Activated CD4-positive, alpha-beta T cell treated with anti-CD3 and anti-CD28 coated beads, Interleukin-2, amount 50 U/mL, for 48 hours (primary cell): ENCODE data around the gene GALM.
"Not testable (repeated sequence)": the region's sequence is repeated elsewhere in the genome, so short reads cannot be mapped to it uniquely, and the experiment has no call there.

Experiments used
- DNase-seq, 2 experiments: peaks; one replicate each; pipeline ENCODE4 v3.0.0-alpha.2; 2020

The GALM gene

DNA sequence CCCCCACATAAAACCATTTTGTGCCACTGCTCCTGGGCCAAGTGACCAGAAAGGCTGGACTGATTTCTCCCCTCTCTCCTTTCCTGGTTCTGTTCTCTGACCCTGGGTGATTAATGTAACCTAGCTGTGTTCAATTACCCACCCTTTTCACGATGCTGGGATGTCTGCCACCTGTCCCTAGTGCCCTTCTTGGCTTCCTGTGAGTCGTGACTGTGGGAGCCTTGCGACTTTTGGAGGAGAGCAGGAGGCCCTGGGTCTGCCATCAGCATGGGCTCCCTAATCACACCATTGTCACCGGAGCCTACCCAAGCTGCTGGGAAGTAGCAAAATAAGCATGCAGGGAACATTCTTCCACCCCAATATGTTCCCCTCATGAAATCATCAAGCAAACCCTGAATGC, 47.0 kb downstream of the GALM start:
- DNase-seq: no peak

- no peak for DNase-seq
Measured at GRCh38 chr2:38713338-38713737, 47.4 kb downstream of the GALM start.

- not testable (repeated sequence) for DNase-seq
Measured at GRCh38 chr2:38714941-38715340, 49.0 kb downstream of the GALM start.

DNA sequence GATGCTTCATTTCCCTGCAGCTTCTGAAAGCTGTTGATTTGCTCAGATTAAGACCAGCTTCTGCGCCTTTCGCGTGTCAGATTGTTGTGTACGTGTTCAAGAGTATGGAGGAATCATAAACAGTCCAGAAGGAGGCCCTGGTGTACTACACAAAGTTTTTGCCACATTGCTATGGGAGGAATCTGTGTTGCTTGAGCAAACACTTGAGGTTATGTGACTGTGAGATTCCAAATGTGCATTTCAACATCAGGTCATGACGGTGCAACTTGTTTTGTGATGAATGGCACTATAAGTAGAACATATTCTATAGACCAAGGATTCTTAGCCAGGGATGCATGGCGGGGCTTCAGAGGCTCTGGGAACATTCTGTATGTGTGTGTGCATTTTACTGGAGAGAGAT, 50.3 kb downstream of the GALM start:
- no peak for DNase-seq

DNA sequence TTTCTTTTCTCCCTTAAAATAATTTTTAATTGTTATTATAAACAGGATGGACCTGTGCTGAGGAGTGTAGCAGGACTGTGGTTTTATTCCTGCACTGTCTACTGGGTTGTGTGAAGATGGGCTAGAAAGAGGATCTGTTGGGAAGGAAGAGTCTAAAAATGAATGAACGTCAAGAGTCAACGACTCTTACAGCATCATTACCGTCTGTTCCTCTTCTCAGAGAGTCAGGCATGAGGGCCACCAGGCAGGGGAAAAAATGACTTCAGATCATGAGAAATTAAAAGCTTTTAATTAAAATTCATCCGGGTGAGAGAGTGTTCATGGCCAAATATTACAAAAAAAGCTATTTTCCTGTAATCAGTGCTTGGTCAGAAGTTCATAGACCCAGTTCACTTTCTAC, 52.7 kb downstream of the GALM start:
- DNase-seq: no peak

DNA sequence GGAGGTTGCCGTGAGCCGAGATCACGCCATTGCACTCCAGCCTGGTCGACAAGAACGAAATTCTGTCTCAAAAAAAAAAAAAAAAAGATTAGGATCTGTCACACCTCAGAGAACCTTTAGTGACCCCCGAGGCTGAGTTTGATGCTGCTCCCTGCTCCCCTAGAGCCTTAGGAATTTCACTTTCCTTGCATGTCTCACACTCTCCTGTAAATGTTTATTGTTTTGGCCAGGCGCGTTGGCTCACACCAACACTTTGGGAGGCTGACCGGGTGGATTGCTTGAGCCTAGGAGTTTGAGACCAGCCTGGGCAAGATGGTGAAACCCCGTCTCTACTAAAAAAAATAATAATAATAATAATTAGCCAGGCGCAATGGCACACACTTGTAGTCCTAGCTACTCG, 53.8 kb downstream of the GALM start:
- DNase-seq: no peak

DNA sequence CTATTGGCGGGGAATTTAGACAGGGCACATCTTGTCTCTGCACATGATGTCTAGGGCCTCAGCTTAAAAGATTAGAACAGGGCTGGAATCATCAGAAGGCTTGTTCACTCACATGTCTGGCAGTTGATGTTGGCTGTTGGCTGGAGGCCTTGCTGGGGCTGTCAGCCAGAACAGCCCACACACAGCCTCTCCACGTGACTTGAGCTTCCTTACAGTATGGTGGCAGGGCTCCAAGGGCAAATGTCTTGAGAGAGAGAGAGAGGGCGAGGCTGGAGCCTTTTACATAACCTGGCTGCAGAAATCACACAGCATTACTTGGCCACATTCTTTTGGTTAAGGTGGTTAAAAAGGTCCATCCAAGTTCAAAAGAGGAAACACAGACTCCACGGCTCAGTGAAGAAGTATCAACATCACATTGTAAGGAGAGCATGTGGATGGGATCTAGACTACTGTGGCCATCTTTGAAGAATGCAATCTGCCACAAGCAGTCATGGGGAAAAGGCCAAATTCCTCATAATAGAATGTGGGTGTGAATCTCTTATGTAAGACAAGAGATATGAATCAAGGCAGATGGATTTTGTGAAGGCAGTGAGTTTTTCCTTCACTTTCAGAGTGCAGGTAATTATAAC, 54.8 kb downstream of the GALM start:
- peak in 1 of 2 experiments; percentile 32 for DNase-seq

DNA sequence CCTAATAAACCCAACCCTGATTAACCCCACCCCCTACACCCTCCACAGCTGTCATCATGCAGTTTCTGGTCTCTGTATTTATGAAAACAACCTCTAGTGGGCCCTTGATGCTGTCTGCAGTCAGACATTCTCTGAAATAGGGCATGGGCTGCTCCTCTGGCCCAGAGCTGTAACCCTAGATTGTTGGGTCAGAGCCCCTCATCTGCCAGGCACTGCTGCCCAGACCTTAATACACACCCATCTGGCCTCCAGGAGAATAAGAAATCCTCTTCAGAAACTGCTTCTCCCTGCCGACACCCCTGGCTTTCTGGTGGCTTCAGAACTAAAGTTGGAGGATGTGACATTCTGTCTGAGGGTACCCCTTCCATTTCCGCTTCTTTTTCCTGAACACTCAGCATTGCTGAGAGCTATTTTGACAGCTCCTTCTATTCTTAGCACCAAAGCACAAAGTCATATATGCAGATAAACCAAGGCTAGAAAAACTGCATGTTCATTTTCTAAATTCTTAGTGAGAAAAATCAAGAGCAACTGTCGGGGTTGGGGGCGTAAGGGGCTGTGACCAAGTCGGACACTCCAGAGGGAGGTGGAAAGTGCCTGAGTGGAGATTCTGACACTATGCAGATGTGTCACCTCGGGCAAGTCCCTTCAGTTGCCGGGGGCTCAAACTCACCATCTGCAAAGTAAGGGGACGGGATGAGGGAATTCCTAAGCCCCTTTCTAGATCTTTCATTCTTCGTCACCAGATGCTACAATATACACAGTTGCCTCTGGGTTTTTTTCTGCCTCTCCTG, 56.6 kb downstream of the GALM start:
- DNase-seq: peak; percentile 73 to 82

DNA sequence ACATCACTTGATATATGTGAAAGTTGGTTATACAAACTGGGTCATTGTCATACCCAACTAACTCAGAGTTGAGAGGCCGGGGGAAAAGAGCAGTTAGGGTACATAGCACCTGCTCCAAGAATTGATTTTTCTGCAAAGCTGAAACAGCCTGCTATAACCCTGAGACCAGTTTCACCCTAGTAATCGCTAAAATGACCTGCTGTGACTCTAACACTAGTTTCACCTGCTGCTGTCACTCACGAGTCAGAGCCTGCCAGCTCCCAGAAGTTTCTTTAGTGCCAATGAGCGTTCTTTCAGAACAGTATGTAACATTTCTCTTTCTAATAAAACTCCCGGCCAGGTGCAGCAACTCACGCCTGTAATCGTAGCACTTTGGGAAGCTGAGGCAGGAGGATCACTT, 57.3 kb downstream of the GALM start:
- peak; percentile 28 to 44 for DNase-seq

- no peak for DNase-seq
Measured at GRCh38 chr2:38727661-38728060, 61.7 kb downstream of the GALM start.

DNA sequence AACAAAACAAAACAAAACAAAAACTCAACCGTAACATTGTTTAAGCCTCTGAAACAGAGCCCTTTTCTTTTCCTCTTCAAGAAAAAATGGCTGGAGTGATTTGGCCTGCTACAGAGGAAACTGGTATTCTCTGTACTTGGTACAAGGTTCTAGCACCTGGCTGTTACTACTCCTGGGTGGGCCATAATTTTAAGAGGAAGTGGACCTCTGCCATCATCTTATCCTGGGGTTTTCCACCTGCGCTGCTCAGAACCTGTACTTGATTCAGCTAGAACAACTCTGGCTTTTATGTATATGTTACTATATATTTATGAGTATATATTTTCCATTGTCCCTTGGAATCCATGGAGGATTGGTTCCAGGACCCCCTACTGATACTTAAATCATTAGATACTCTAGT, 62.8 kb downstream of the GALM start:
- no peak for DNase-seq

- no peak for DNase-seq
Measured at GRCh38 chr2:38731090-38731489, 65.2 kb downstream of the GALM start.

- no peak for DNase-seq
Measured at GRCh38 chr2:38731684-38732221, 65.8 kb downstream of the GALM start.

DNA sequence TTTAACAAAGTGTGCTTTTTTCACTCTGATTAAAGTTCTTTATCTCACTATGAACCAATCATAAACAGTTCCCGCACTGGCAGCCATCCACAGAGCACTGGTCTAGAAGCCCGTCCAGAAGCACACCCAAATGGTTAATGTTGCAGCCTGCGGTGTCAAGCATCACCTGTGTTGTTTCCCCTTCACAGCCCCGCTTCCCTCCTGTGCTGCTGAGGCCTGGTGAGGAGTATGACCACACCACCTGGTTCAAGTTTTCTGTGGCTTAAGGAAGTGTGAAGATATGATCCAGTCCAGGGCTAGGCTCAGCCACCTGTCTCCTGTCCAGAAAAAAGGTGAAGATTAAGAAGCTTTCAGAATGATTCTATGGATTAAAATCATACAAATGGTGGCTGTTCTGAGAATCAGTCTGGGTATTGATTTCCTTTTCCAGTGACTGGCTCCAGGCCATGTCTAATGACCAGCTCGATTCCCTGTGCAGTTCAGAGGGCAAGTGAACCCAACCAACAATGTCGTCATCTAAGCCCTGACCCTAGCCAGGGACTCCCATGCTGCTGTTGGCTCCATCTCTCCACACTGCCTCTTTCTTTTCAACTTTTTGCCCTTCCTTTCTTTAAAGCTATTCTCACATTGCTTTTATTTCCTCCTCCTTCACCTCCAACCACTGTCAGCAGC, 67.5 kb downstream of the GALM start:
- no peak for DNase-seq

- no peak for DNase-seq
Measured at GRCh38 chr2:38734299-38735058, 68.6 kb downstream of the GALM start.

DNA sequence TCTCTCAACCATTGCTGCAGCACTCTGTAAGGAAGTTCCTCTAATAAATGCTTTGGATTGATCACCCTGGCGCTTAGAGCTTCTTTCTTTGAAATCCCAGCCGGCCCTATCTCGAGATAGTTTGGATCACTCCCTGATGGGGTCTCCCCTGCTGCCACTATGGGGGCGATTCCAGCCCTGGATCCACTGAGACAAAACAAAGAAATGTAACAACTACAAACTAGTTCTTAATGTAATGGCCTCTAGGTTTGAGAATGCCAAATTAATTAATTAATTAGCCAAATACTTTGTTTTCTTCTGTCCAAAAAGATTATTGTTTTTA, 70.0 kb downstream of the GALM start:
- no peak for DNase-seq

GRCh38 chr2:38737000-38737698, 71.2 kb downstream of the GALM start:
- DNase-seq: peak in 1 of 2 experiments; percentile 1

DNA sequence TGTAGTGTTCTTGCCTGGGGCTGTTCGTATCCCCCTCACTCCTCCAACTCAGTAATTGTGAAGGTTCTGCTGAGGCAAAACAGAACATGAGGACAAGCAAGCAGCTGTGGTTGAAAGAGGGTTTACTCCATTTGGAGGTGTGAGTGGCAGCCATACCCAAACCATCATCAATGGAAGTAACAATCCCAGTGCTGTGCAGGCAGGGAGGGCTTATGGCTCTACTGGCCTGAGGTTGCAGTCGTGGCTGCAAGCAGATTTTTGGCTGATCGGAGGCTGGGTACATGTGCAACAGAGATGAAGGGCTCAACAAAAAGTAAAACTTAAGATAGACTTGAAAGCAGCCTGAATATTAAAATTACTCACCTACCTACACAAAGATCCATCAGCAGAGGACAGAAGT, 72.0 kb downstream of the GALM start:
- no peak for DNase-seq

DNA sequence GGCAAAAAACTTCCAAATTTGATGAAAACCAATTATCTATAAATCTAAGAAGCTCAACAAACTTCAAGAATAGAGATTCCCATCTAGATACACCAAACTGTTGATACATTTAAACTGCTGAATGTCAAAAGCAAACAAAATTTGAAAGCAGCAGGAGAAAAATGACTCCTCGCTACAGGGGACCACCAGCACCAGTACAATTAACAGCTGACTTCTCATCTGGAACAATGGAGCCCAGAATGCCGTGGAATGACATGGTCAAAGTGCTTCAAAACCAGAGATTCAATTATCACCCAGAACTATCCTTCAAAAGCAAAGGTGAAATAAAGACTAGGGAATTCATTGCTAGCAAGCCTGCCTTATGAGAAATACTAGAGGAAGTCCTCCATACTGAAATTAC, 73.6 kb downstream of the GALM start:
- no peak for DNase-seq

- no peak for DNase-seq
Measured at GRCh38 chr2:38740851-38741731, 75.2 kb downstream of the GALM start.

DNA sequence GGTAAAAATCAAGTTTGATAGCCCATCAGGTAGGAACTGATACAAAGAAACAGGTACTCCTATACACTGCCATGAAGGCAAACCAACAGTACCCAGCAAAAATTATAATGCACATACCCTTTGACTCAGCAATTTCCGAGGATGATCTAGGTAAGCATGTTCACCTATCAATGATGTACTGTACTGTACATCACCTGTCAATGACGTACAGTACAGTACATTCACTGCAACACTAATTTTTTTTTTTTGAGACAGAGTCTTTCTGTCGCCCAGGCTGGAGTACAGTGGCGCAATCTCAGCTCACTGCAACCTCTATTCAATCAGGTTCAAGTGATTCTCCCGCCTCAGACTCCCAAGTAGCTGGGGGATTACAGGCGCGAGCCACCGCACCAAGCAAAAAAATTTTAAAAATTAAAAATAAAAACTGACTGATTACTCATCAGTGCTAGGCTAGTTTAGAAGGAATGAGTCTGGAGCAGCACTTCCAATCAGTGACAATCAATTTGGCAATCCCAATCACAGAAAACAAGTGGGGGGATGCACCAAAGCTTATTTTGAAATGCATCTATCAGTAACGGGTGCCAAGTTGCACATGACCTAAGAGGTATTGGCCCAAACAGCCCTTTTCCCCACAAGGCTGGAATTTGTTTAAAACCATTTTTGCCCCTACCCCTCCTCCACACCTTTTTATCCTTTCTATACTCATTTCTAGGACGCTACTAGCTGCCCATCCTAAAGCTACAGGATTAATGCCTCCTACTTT, 77.1 kb downstream of the GALM start:
- DNase-seq: no peak
